Stimulated activated memory B cell treated with anti-CD40 and anti-IgM and Interleukin-4, amounts not matched to agents 10 μg/mL and 1 μg/mL and 100 μg/mL, for 72 hours (primary cell): ENCODE data around the gene SSH2.

Experiments
- ATAC-seq: fragments of 150-1000 bp; cut with Tn5 transposase; 2 replicates; pipeline ENCODE4 v1.10.0; 2021
- H3K27ac Mint-ChIP-seq: one replicate; pipeline ENCODE4 v1.8.0; 2022; ENCODE audit warnings: mild to moderate bottlenecking, mixed read lengths
- H3K27me3 Mint-ChIP-seq: one replicate; pipeline ENCODE4 v1.8.0; 2022; ENCODE audit warnings: mixed read lengths
- H3K36me3 Mint-ChIP-seq: one replicate; pipeline ENCODE4 v1.8.0; 2022; ENCODE audit warnings: mixed read lengths
- H3K4me1 Mint-ChIP-seq: one replicate; pipeline ENCODE4 v1.8.0; 2022; ENCODE audit warnings: mixed read lengths
- H3K4me3 Mint-ChIP-seq: one replicate; pipeline ENCODE4 v1.8.0; 2022; ENCODE audit warnings: mild to moderate bottlenecking, moderate library complexity, mixed read lengths
- H3K9me3 Mint-ChIP-seq: one replicate; pipeline ENCODE4 v1.8.0; 2022; ENCODE audit warnings: mixed read lengths

SSH2 gene

DNA sequence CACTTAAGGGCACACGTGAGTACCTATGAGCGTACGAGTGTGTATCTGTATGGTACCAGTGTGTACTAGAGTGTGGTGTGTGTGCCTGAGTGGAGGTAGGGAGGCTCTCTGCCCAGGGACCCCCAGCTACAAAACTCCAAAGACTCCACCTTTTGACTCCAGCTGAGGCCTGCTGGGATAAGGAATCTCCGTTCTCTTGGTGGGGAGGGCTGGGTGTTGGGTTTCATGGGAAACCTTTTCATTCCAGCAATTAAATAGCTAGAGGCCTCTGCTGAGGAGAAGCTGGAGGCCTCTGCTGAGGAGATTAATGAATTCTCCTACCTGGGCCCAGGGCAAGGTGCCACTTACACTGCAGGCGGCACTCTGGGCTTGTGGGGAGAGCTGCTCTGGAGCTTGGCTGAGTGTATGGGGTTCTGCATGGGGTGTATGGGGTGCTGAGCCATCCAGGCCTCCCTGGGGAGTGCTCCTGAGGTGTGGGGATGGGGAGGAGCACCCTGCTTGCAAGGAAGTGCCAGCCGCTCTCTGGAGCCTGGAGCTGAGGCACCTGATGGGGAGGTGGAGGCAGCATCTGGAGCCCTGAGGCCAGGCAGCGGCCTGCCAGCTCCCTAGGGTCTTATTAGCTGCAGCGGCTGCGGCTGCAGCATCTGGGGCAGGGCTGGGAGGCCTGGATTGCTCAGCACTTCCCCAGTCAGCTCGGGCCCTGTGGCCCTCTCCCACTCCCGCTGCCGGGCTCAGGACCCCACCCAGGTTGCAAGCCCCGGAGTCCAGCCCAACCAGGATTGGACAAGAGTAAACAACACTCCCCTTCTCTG lies 332.5 kb downstream of the SSH2 start:
- no peak overlapping the region for H3K27ac Mint-ChIP-seq
- ATAC-seq, result no peak
- H3K36me3 Mint-ChIP-seq, result no peaks in the 10 kb centered on the region
- H3K27me3 Mint-ChIP-seq, result no peaks in the 10 kb centered on the region
- no peak overlapping the region for H3K4me3 Mint-ChIP-seq
- no peaks in the 10 kb centered on the region for H3K9me3 Mint-ChIP-seq
- peaks cover 23% of the 10 kb centered on the region for H3K4me1 Mint-ChIP-seq

DNA sequence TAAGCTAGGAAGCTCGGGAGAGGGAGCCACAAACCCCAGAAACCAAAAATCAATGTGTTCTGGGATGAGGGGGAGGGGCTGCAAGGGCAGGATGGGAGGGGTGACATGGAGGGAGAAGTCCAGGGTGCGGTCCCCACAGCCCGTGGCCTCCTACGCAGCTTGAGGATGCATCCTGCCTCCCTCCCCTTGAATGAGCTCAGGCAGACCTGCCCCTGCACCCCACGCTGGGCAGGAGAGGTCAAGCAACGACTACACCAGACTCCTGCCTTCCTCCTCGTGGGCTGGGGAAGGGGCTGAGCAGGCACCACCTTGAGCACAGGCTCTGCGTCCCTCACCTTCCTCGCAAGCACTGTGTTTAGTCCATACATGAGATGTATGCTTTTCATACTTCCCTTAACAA lies 333.2 kb downstream of the SSH2 start:
- H3K4me3 Mint-ChIP-seq, result no peak overlapping the region
- H3K36me3 Mint-ChIP-seq, result no peaks in the 10 kb centered on the region
- H3K27ac Mint-ChIP-seq, result no peak overlapping the region
- no peaks in the 10 kb centered on the region for H3K27me3 Mint-ChIP-seq
- no peak for ATAC-seq
- no peaks in the 10 kb centered on the region for H3K9me3 Mint-ChIP-seq
- peaks cover 30% of the 10 kb centered on the region for H3K4me1 Mint-ChIP-seq

DNA sequence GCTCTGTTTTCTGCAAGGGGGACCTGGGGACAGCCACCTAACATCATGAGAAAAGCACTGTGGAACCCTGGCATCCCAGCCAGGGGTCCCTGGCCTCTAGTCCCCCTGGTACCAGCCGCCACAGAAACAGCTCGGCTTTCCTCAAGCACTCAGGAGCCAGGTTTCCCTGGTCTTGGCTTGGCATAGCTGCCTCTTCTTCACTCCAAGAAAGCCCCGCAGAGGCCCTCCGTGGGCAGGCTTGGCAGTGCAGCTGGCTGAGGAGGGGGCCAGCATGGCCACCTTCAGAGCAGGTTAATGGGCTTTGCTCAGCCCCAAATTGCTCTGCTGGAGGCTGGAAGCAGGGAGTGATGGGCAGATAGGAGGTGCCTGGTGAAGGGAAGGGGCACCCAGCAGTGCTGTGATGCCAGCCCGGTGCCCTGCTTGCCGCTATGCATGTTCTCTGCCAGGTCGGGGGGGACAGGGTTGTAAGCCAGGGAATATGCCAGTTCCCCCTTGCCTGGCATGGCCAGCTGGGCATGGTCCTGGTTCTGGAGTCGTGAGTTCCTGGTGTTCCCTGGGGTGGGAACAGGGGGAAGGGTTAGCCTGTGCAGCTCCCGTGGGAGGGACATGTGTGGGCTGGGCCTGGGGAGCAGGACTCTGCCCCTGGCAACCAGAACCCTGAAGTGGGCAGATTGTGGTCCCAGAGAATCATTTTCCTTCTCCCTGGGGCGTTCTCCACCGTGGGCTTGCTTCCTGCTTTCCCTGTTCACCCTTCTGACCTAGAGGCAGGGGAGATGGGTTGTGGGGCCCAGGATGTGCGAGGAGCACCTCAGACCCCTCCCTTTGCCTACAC lies 333.9 kb downstream of the SSH2 start:
- no peak for ATAC-seq
- H3K36me3 Mint-ChIP-seq, result no peaks in the 10 kb centered on the region
- H3K9me3 Mint-ChIP-seq, result no peaks in the 10 kb centered on the region
- peaks cover 37% of the 10 kb centered on the region for H3K4me1 Mint-ChIP-seq
- H3K27ac Mint-ChIP-seq, result no peak overlapping the region
- no peak overlapping the region for H3K4me3 Mint-ChIP-seq
- no peaks in the 10 kb centered on the region for H3K27me3 Mint-ChIP-seq

DNA sequence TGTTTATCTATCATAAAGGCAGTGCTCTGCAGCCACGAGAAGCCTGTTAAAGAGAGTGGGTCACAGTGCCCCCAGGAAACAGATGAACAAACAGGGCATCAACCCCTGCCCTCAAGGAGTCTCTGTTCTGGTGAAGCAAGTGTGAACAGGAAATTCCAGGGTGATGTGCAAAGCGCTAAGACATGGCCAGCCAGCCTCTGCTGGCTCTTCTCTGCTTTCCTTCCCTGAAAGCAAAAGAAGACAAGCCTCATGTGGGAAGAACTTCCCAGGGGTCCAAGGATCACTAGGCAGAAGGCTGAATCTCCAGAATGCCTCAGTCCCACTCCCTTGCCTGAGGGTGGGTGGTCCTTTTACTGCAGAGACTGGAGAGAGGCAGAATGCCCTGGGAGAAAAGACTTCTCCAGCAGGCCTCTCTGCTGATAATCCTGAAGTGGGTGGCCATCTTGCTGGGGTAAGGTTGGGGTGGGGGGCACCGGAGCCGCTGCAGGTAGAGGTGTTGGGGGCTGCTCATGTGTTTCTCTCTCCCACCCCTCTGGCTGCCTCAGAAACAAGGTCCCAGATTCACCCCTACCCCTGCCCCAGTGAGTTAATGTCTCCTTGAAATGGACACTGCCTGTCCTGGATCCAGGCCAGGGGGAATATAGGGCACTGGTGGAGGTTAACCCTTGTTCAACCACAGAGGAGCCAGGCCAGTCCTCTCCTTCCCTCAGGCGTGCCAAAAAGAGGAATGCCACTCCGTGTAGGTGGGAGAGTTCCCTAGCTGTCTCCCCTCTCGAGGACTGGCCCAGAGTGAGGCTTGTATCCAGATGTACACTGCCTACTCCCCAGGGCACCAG lies 334.7 kb downstream of the SSH2 start:
- H3K9me3 Mint-ChIP-seq, result no peaks in the 10 kb centered on the region

DNA sequence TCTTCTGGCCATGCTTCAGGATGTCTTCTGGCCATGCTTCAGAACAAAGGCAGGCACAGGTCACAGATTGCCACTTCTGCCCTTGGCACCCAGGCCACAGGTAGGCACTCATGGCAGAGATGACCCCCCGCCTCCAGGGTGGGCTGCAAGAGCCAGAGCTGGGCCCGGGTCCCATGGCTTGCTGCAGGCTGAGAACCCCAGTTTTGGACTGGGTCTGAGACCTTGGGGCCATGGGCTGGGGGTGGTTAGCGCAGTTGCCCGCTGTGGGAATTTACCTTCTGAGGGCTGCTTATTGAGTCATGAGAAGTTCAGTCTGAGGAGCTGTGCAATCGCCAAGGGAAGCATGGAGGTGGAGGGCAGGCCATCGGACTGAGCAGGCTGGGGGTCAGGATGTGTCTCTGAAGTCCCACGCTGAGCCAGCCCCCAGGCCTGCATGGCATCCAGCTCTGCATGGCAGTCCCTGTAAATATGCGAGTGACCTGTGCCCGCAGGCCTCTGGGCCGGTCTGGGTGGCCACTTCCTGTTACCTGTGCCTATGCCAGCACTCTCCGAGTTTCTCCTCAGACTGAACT lies 335.4 kb downstream of the SSH2 start:
- Mint-ChIP-seq H3K4me3 (peak overlapping the region; percentile 84), H3K9me3 (no peaks in the 10 kb centered on the region), H3K27me3 (no peaks in the 10 kb centered on the region), H3K36me3 (no peaks in the 10 kb centered on the region), H3K4me1 (peaks cover 43% of the 10 kb centered on the region), H3K27ac (no peak overlapping the region)
- no peak for ATAC-seq

More for the DNA sequence above, 334.7 kb downstream of the SSH2 start:
- H3K27ac Mint-ChIP-seq, result no peak overlapping the region
- H3K36me3 Mint-ChIP-seq, result no peaks in the 10 kb centered on the region
- no peak overlapping the region for H3K4me3 Mint-ChIP-seq
- H3K27me3 Mint-ChIP-seq, result no peaks in the 10 kb centered on the region
- peaks cover 38% of the 10 kb centered on the region for H3K4me1 Mint-ChIP-seq
- ATAC-seq, result no peak

DNA sequence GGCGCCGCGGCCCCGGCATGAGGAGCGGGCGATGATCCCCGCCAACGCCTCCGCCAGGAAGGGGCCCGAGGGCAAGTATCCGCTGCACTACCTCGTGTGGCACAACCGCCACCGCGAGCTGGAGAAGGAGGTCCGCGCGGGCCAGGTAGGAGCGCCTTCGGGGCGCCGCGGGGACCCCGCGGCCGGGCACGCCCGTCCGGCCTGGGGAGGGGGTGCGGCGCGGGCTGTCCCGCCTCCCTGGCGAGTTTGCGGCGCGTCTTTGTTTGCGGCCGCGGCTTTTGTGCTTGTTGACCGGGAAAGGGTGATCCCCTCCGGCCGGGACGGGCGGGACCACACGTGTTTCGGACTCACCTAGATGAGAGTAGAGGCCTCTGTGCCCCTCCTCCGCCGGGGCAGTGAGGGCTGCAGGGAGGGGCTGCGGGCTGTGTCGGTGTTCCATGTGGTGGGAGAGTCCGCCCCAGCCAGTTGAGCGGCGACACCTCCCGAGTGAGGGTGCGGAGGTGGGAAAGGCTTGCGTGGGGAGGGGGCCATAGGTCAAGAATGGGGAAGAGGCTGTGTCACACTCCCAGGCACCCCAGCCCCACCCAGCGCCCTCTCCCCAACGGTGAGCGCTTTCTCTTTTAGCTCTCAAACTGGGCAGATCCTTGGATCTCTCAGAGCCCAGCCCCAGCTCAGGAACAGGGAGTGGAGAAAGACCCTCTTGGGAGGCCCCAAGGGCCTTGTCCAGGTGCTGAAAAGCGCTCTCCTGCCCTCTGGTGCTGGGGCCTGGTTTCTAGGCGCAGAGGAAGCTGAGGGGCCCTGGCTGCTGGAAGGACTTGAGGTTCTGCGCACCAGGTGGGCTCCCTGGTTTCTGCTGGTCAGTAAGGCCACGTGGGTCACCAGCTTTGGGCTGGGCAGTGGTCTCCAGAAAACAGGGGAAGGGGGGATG lies 336.2 kb downstream of the SSH2 start:
- Mint-ChIP-seq H3K4me1 (peaks cover 43% of the 10 kb centered on the region), H3K27ac (no peak overlapping the region), H3K9me3 (no peaks in the 10 kb centered on the region), H3K36me3 (no peaks in the 10 kb centered on the region), H3K4me3 (peak overlapping the region; percentile 84), H3K27me3 (no peaks in the 10 kb centered on the region)
- ATAC-seq, result no peak

DNA sequence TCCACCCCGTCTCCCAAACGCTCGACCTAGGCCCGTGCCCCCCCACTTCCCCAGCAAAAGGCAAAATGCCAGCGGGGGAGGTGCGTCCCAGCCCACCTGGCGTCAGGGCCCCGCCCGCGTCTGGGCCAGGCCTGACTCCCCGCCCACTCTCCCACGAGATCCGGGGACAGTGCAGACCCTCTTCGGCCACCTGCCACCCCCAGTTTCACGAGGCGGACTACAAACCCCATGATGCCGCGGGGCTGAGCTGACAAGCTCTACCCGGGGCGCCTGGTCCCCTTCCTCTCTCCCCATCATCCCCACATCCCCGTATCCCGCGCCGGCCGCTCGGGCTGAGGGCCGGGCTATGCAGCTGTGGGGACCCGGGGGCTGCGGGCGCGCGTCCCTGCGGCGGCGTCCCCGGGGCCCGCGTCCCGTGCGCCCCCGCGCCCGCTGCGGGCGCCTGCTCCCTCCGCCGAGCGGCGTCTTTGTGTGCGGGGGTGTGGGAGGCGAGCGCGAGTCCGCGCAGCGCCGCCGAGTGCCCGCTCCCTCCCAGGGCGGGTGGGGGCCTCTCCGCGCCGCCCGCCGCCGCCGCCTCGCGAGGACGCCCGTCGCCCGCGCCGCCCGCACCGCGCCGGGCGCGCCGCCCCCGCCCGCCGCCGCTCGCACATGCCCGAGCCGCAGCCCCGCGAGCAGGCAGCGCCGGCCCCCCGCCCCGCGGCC lies 337.0 kb downstream of the SSH2 start, which contains the start of gene ANKRD13B:
Gene ANKRD13B (plus strand): TSS at position 283 of the 702 bp plus-strand sequence. CDS start 490 bp downstream, outside the sequence.
- Mint-ChIP-seq H3K4me3 (peak within 1 kb of the TSS; percentile 84), H3K36me3 (no peaks in the 10 kb centered on the region), H3K9me3 (no peaks in the 10 kb centered on the region), H3K27me3 (no peaks in the 10 kb centered on the region), H3K27ac (peak within 1 kb of the TSS; percentile 73), H3K4me1 (peaks cover 51% of the 10 kb centered on the region)
- peak; percentile 11 for ATAC-seq

DNA sequence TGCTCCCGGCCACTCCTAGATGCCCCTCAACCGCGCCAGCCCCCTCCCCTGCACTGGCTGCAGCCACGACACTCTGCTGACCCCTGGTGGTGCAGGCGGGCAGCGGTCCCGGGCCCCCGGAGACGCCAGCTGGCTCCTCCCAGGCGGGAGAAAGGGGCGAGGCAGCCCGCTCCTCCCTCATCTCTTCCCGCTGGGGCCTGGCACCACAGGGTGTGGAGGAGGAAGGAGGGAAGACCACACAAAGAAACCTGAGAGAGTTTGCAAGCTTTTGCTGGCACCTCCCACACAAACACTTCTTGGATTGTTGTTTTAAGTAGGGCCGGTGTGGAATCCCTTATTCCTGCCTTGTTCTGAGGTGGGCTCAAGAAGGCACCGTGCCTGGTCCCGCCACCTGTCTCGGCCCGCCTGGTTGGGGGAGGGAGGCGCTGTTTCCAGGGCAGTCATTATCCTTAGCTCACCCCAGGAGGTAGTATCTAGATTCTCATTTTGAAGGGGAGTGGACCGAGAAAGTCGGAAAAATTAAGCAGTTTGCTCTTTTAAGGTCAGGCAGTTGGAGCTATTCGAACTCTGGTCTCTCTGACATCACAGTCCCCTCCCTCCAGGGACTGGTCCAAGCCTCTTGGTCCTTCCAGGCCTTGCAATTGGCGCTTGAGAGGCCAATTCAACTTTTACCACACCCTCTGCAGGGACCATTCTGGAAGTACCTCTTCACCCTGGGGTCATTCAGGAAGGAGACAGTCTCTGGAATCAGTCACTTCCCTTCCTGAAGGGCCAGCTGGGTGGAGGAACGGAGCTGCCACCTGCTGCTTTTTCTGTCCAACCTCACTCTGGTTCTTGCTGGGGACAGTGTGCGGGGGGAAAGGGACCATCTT lies 338.1 kb downstream of the SSH2 start:
- peaks cover 61% of the 10 kb centered on the region for H3K4me1 Mint-ChIP-seq

DNA sequence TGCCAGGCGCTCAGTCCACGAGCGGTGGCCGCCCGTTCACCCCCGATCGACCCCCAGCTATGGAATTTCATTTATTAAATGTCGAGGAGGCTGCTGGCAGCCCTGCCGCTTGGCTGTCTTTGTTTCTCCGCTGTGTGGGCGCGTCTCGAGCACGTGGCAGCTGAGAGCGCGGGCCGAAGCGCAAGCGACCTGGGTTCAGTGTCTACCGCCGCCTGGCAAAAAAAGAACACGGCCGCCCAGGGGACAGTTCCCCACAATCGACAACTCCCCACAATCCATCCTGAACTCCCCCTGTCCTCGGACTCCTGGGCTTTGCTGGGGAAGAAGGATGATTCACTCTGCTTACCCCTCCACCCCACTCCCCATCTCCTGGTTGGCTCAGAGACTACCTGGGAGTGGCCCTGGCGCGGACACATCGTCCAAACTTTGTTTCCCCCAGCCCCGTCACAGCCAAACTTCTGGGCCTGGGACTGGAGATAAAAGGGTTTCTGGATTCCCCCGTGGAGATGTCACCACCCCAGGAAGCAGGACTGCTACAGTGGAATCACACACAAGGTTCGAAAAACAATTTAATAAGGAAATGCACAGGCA lies 338.8 kb downstream of the SSH2 start:
- Mint-ChIP-seq H3K4me1 (peaks cover 67% of the 10 kb centered on the region), H3K4me3 (peak overlapping the region; percentile 78), H3K27ac (peak overlapping the region; percentile 73), H3K36me3 (no peaks in the 10 kb centered on the region), H3K27me3 (no peaks in the 10 kb centered on the region), H3K9me3 (no peaks in the 10 kb centered on the region)
- ATAC-seq, result no peak

More for the DNA sequence above, 338.1 kb downstream of the SSH2 start:
- Mint-ChIP-seq H3K4me3 (peak overlapping the region; percentile 78), H3K27ac (peak overlapping the region; percentile 73), H3K27me3 (no peaks in the 10 kb centered on the region), H3K9me3 (no peaks in the 10 kb centered on the region), H3K36me3 (no peaks in the 10 kb centered on the region)
- peak; percentile 58 for ATAC-seq

DNA sequence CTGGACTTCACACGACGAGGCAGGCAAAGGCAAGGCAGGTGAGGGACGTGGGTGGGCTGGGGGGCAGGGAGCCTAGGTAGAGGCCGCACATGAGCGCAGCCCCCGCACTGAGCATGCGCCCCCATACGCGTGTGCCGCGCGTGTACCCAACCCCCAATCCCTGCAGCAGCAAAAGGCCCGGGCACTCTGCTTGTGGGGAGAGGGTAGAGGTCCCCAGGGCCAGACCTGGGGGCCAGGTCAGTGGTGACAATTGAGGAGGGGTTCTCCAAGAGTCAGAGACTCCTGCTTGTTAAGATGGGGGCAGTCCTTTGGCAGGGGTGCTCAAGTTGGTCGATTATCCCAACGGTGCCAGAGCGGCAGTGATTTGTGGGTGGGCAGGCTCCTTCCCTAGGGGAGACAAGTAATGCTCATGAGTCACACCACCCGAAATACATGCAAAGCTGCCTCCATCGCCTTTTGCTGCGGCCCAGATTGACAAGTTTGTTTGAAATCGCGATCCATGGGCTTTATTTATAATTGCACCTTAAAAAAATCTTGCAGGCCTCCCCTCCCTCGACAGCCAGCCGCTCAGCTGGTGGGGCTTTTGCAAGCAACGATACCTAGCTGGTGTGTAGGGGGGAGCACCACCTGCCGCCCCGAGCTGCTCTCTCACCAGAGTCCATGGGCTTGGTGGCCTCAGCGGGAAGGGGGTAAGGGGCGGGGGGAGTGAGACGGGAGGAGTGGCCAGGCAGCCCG lies 339.4 kb downstream of the SSH2 start:
- H3K27ac Mint-ChIP-seq, result peak overlapping the region; percentile 73
- H3K27me3 Mint-ChIP-seq, result no peaks in the 10 kb centered on the region
- no peaks in the 10 kb centered on the region for H3K9me3 Mint-ChIP-seq
- no peak for ATAC-seq
- peaks cover 72% of the 10 kb centered on the region for H3K4me1 Mint-ChIP-seq
- peak overlapping the region; percentile 78 for H3K4me3 Mint-ChIP-seq
- H3K36me3 Mint-ChIP-seq, result no peaks in the 10 kb centered on the region

DNA sequence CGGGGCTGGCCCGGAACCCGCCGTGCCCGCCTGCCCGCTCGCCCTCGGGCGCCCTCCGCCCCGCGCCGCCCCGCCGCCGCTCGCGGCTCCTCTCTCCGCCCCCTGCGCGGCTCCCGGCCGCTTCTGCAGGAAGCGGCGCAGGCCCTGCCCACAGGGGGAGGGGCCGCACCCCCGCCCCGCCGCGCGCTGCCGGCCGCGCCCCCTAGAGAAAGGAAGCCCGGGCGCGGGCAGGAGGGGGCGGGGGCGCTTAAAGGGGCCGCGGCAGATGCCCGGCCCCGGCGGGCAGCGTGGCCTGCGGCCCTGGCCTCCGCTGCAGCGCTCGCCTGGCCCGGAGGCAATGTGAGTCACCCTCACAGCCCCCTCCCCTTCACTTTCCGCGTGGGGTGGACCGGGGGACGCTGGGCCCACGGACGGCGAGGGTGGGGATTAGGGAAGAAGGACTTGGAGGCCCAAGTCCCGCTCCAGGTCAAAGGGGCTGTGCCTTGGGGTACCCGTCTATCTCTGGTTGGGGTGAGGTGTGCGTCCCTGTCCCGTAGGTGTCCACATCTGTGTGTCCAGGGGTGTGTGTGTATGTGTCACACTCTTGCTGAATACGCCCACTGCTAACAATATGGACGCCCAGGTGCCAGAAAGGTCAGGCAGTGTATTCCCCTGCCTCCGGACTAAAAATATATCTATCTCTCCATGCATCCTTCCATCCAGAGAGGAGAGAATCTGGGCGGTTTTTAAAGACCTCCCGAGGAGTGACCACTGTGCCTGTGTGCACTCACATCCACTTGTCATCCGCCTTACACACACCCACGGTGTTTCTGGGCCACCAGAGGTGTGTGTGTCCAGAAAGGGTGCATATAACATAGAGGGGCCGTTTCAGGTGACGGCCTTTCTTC lies 340.3 kb downstream of the SSH2 start, which contains the start of gene GIT1:
Gene GIT1 (minus strand): TSS at position 125 of the 887 bp plus-strand sequence. CDS start 270 bp downstream, outside the sequence.
- peak within 1 kb of the TSS; percentile 75 for H3K27ac Mint-ChIP-seq
- peak within 1 kb of the TSS; percentile 91 for H3K4me3 Mint-ChIP-seq
- no peaks in the 10 kb centered on the region for H3K9me3 Mint-ChIP-seq
- ATAC-seq, result peak; percentile 87
- no peaks in the 10 kb centered on the region for H3K27me3 Mint-ChIP-seq
- peaks cover 80% of the 10 kb centered on the region for H3K4me1 Mint-ChIP-seq
- no peaks in the 10 kb centered on the region for H3K36me3 Mint-ChIP-seq
